Measurements from ENCODE around the gene POLRMT.

GRCh38 chr19:610801-611480 lies 22.4 kb downstream of the POLRMT start:
- no peak for TF ChIP-seq CTCF (IDR thresholded peaks at IDR 0.05)
- no peak for TF ChIP-seq POLR2A (IDR thresholded peaks at IDR 0.05)

All from right lobe of liver (tissue), 4 donors.